Activated T-helper 1 cell treated with anti-CD3 and anti-CD28 coated beads, Interleukin-12 subunit alpha, Interleukin-12 subunit beta, Interleukin-2, Interleukin-4 antibody, amounts not matched to agents 30 ng/mL and 10 ng/mL and 1 ng/mL, durations not matched to agents 14 hours and 24 hours and 36 hours (primary cell): ENCODE results near the gene DGKD. TPM values are rescaled to one million over a fixed set of nuclear protein-coding genes. Genes with fewer than 3 reads are reported as not detected.

Experiments used
- DNase-seq: peaks from one replicate; pipeline ENCODE4 v3.0.0; 2021; ENCODE audit warnings: low spot score
- H3K27ac Mint-ChIP-seq: one replicate; pipeline ENCODE4 v1.8.0; 2021; ENCODE audit warnings: mild to moderate bottlenecking, mixed read lengths
- H3K27me3 Mint-ChIP-seq: one replicate; pipeline ENCODE4 v1.8.0; 2022; ENCODE audit warnings: mild to moderate bottlenecking, moderate library complexity, mixed read lengths; ENCODE audit not compliant: insufficient read depth
- H3K36me3 Mint-ChIP-seq: one replicate; pipeline ENCODE4 v1.8.0; 2021; ENCODE audit warnings: low read depth, mixed read lengths
- H3K4me1 Mint-ChIP-seq: one replicate; pipeline ENCODE4 v1.8.0; 2021; ENCODE audit warnings: low read depth, mixed read lengths
- H3K4me3 Mint-ChIP-seq: one replicate; pipeline ENCODE4 v1.8.0; 2021; ENCODE audit warnings: mild to moderate bottlenecking, moderate library complexity, mixed read lengths
- H3K9me3 Mint-ChIP-seq: one replicate; pipeline ENCODE4 v1.8.0; 2021; ENCODE audit warnings: mixed read lengths
- intact Hi-C: fragments of 100-400 bp; cut with micrococcal nuclease; formaldehyde crosslinking; loops from one replicate; pipeline ENCODE4 v1.15.1; 2024
- total RNA-seq: library from RNA; stranded (reverse); gene quantifications from 2 replicates; pipeline ENCODE4 v1.2.3, GENCODE V29; 2022

The DGKD gene
- total RNA-seq, 1 donor from 2014 or later = 43.7 TPM

- no peak for DNase-seq
- H3K4me1 Mint-ChIP-seq = peaks cover 47% of the 10 kb centered on the region
- H3K27ac Mint-ChIP-seq = no peak overlapping the region
- H3K36me3 Mint-ChIP-seq = peaks cover 27% of the 10 kb centered on the region
- intact Hi-C loops = loop anchor here (5.0 kb wide), 1 partner anchor 50 kb away; the partner anchor contains the start of gene DGKD
- H3K27me3 Mint-ChIP-seq = no peaks in the 10 kb centered on the region
- H3K4me3 Mint-ChIP-seq = no peak overlapping the region
- H3K9me3 Mint-ChIP-seq = no peaks in the 10 kb centered on the region
Observed at GRCh38 chr2:233402346-233402745, 48.1 kb downstream of the DGKD start.

- intact Hi-C loops = loop anchor here (5.0 kb wide), 1 partner anchor 50 kb away; the partner anchor contains the start of gene DGKD
Observed at GRCh38 chr2:233402789-233403188, 48.5 kb downstream of the DGKD start.

GRCh38 chr2:233404222-233404621, 49.9 kb downstream of the DGKD start:
- Mint-ChIP-seq H3K4me1 (peaks cover 54% of the 10 kb centered on the region), H3K36me3 (peaks cover 26% of the 10 kb centered on the region), H3K27me3 (no peaks in the 10 kb centered on the region), H3K27ac (no peak overlapping the region), H3K9me3 (no peaks in the 10 kb centered on the region), H3K4me3 (no peak overlapping the region)
- peak; percentile 58 for DNase-seq
- intact Hi-C loops = loop anchor here (1.0 to 5.0 kb wide), 3 partner anchors 39 to 307 kb away; partner anchors contain the start of gene DGKD

More at GRCh38 chr2:233402789-233403188, 48.5 kb downstream of the DGKD start:
- no peak for DNase-seq
- Mint-ChIP-seq H3K27ac (no peak overlapping the region), H3K27me3 (no peaks in the 10 kb centered on the region), H3K36me3 (peaks cover 25% of the 10 kb centered on the region), H3K4me1 (peaks cover 47% of the 10 kb centered on the region), H3K4me3 (no peak overlapping the region), H3K9me3 (no peaks in the 10 kb centered on the region)

GRCh38 chr2:233406865-233407264, 52.6 kb downstream of the DGKD start:
- peaks cover 53% of the 10 kb centered on the region for H3K4me1 Mint-ChIP-seq
- H3K9me3 Mint-ChIP-seq = peaks cover 13% of the 10 kb centered on the region
- H3K27me3 Mint-ChIP-seq = no peaks in the 10 kb centered on the region
- no peak overlapping the region for H3K4me3 Mint-ChIP-seq
- no peak overlapping the region for H3K27ac Mint-ChIP-seq
- H3K36me3 Mint-ChIP-seq = peaks cover 38% of the 10 kb centered on the region
- DNase-seq = no peak
- intact Hi-C loops = no loop called here

GRCh38 chr2:233407771-233408181, 53.5 kb downstream of the DGKD start:
- Mint-ChIP-seq H3K9me3 (peaks cover 20% of the 10 kb centered on the region), H3K27me3 (no peaks in the 10 kb centered on the region), H3K27ac (no peak overlapping the region), H3K36me3 (peaks cover 43% of the 10 kb centered on the region), H3K4me3 (no peak overlapping the region), H3K4me1 (peaks cover 45% of the 10 kb centered on the region)
- intact Hi-C loops = no loop called here
- no peak for DNase-seq

- DNase-seq = no peak
- no peak overlapping the region for H3K4me3 Mint-ChIP-seq
Observed at GRCh38 chr2:233408366-233409285, 54.3 kb downstream of the DGKD start.

GRCh38 chr2:233409286-233409991, 55.1 kb downstream of the DGKD start:
- no peak for DNase-seq
- Mint-ChIP-seq H3K27ac (peak overlapping the region; percentile 7), H3K36me3 (peaks cover 46% of the 10 kb centered on the region), H3K9me3 (peaks cover 28% of the 10 kb centered on the region), H3K4me3 (no peak overlapping the region), H3K4me1 (peaks cover 48% of the 10 kb centered on the region), H3K27me3 (no peaks in the 10 kb centered on the region)
- intact Hi-C loops = no loop called here

More at GRCh38 chr2:233408366-233409285, 54.3 kb downstream of the DGKD start:
- Mint-ChIP-seq H3K9me3 (peaks cover 28% of the 10 kb centered on the region), H3K36me3 (peaks cover 49% of the 10 kb centered on the region), H3K27me3 (no peaks in the 10 kb centered on the region), H3K4me1 (peaks cover 49% of the 10 kb centered on the region), H3K27ac (no peak overlapping the region)
- intact Hi-C loops = no loop called here

GRCh38 chr2:233410196-233410760, 56.0 kb downstream of the DGKD start:
- H3K4me1 Mint-ChIP-seq = peaks cover 49% of the 10 kb centered on the region
- no peak for DNase-seq
- no peak overlapping the region for H3K4me3 Mint-ChIP-seq

GRCh38 chr2:233411162-233411561, 56.9 kb downstream of the DGKD start:
- no peak for DNase-seq
- peaks cover 58% of the 10 kb centered on the region for H3K4me1 Mint-ChIP-seq
- H3K36me3 Mint-ChIP-seq = peaks cover 50% of the 10 kb centered on the region
- no peak overlapping the region for H3K27ac Mint-ChIP-seq
- no peaks in the 10 kb centered on the region for H3K27me3 Mint-ChIP-seq
- H3K4me3 Mint-ChIP-seq = no peak overlapping the region
- intact Hi-C loops = no loop called here
- H3K9me3 Mint-ChIP-seq = peaks cover 28% of the 10 kb centered on the region

More at GRCh38 chr2:233410196-233410760, 56.0 kb downstream of the DGKD start:
- intact Hi-C loops = no loop called here
- no peaks in the 10 kb centered on the region for H3K27me3 Mint-ChIP-seq
- H3K9me3 Mint-ChIP-seq = peaks cover 28% of the 10 kb centered on the region
- H3K27ac Mint-ChIP-seq = no peak overlapping the region
- peaks cover 49% of the 10 kb centered on the region for H3K36me3 Mint-ChIP-seq

- no peak overlapping the region for H3K27ac Mint-ChIP-seq
- no peaks in the 10 kb centered on the region for H3K27me3 Mint-ChIP-seq
- H3K4me3 Mint-ChIP-seq = no peak overlapping the region
- H3K36me3 Mint-ChIP-seq = peaks cover 47% of the 10 kb centered on the region
- no peak for DNase-seq
- intact Hi-C loops = no loop called here
- H3K4me1 Mint-ChIP-seq = peaks cover 66% of the 10 kb centered on the region
- H3K9me3 Mint-ChIP-seq = peaks cover 28% of the 10 kb centered on the region
Observed at GRCh38 chr2:233412405-233412804, 58.1 kb downstream of the DGKD start.

- intact Hi-C loops = no loop called here
- H3K27ac Mint-ChIP-seq = no peak overlapping the region
- H3K36me3 Mint-ChIP-seq = peaks cover 47% of the 10 kb centered on the region
- H3K4me1 Mint-ChIP-seq = peaks cover 73% of the 10 kb centered on the region
- peaks cover 28% of the 10 kb centered on the region for H3K9me3 Mint-ChIP-seq
- H3K27me3 Mint-ChIP-seq = no peaks in the 10 kb centered on the region
- no peak for DNase-seq
- H3K4me3 Mint-ChIP-seq = no peak overlapping the region
Observed at GRCh38 chr2:233413046-233413445, 58.8 kb downstream of the DGKD start.

- Mint-ChIP-seq H3K9me3 (peaks cover 28% of the 10 kb centered on the region), H3K27ac (no peak overlapping the region), H3K4me1 (peaks cover 74% of the 10 kb centered on the region), H3K4me3 (no peak overlapping the region), H3K27me3 (no peaks in the 10 kb centered on the region), H3K36me3 (peaks cover 43% of the 10 kb centered on the region)
- intact Hi-C loops = no loop called here
- no peak for DNase-seq
Observed at GRCh38 chr2:233413559-233414272, 59.4 kb downstream of the DGKD start.
